Neural progenitor cell (in vitro differentiated cells): ENCODE results near the gene SDK2.

ENCODE experiments used
- EZH2 ChIP-seq: fragments of 200-600 bp; sonication (generic); IDR thresholded peaks from 2 replicates; pipeline ENCODE4 v1.6.1; 2017; ENCODE audit warnings: antibody characterized with exemption, mild to moderate bottlenecking, moderate library complexity
- TF ChIP-seq, protein P1 (sequence below): fragments of 200-600 bp; sonication (generic); IDR thresholded peaks from 2 replicates; pipeline ENCODE4 v1.5.1; 2017; ENCODE audit warnings: antibody characterized with exemption, mild to moderate bottlenecking

DNA sequence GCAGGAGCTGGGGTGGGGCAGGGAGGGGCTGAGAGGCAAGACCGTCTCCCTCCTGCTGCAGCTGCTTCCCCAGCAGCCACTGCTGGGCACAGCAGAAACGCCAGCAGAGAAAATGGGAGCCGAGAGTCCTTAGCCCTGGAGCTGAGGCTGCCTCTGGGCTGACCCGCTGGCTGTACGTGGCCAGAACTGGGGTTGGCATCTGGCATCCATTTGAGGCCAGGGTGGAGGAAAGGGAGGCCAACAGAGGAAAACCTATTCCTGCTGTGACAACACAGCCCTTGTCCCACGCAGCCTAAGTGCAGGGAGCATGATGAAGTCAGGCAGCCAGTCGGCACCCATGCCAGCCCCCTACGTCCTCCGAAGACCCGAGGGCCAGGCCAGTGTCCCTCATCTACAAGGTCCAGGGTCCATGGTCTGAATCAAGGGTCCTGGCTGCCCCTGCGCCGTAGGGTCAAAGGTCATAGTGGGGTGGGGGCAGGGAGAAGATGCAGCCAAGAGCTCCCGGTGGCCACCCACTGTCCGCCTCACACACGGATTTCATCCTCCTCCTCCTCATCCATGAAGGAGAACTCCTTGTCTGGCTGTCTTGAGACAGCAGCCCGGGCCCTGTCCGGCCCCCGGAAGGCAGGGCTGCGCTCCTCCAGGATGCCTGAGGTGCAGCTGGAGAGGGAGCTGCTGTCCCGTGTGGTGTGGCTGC, 359.2 kb downstream of the SDK2 start:
- TF ChIP-seq EZH2 = no peak
- TF ChIP-seq, protein P1, sequence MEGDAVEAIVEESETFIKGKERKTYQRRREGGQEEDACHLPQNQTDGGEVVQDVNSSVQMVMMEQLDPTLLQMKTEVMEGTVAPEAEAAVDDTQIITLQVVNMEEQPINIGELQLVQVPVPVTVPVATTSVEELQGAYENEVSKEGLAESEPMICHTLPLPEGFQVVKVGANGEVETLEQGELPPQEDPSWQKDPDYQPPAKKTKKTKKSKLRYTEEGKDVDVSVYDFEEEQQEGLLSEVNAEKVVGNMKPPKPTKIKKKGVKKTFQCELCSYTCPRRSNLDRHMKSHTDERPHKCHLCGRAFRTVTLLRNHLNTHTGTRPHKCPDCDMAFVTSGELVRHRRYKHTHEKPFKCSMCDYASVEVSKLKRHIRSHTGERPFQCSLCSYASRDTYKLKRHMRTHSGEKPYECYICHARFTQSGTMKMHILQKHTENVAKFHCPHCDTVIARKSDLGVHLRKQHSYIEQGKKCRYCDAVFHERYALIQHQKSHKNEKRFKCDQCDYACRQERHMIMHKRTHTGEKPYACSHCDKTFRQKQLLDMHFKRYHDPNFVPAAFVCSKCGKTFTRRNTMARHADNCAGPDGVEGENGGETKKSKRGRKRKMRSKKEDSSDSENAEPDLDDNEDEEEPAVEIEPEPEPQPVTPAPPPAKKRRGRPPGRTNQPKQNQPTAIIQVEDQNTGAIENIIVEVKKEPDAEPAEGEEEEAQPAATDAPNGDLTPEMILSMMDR = no peak
